GM12874 (cell line): ENCODE data around the gene GUCY2D.

Experiments used
- CTCF ChIP-seq: IDR thresholded peaks from 2 replicates; pipeline ENCODE4 v1.5.1; 2011; ENCODE audit warnings: low read depth, mild to moderate bottlenecking, control low read depth, low read length, moderate library complexity; ENCODE audit not compliant: insufficient read depth

GUCY2D gene

GRCh38 chr17:7993972-7994589 is 8.3 kb upstream of the GUCY2D start:
- no peak for TF ChIP-seq CTCF

- TF ChIP-seq CTCF, result no peak
Measured at GRCh38 chr17:7995724-7996123, 6.7 kb upstream of the GUCY2D start.

GRCh38 chr17:7997186-7997585 is 5.2 kb upstream of the GUCY2D start:
- peak; percentile 28; the same call in 1 of the 2 replicates for TF ChIP-seq CTCF

- no peak for TF ChIP-seq CTCF
Measured at GRCh38 chr17:8002721-8003593, 542 bp downstream of the GUCY2D start.

- no peak for TF ChIP-seq CTCF
Measured at GRCh38 chr17:8003594-8004181, 1.3 kb downstream of the GUCY2D start.

- TF ChIP-seq CTCF, result no peak
Measured at GRCh38 chr17:8004899-8005298, 2.5 kb downstream of the GUCY2D start.

- TF ChIP-seq CTCF, result no peak
Measured at GRCh38 chr17:8005357-8005756, 2.9 kb downstream of the GUCY2D start.
